WI38 (cell line): ENCODE measurements around the gene ZNF107.
A peak's percentile ranks its signal among the peaks of the same experiment; 100 is the strongest.

Experiments
- H3K4me3 ChIP-seq: 2 replicates; pipeline ENCODE4 v1.5.1; 2011; ENCODE audit warnings: low read depth, mild to moderate bottlenecking, control low read depth, low read length
- CTCF ChIP-seq: IDR thresholded peaks from 2 replicates; pipeline ENCODE4 v1.5.1; 2012; ENCODE audit warnings: low read depth, mild to moderate bottlenecking, control low read depth, low read length

Gene ZNF107

GRCh38 chr7:64666663-64667050 is 724 bp downstream of the ZNF107 start:
- H3K4me3 ChIP-seq, result peak overlapping the region; percentile 90
- TF ChIP-seq CTCF, result no peak

GRCh38 chr7:64667311-64667710 is 1.4 kb downstream of the ZNF107 start:
- no peak for TF ChIP-seq CTCF
- H3K4me3 ChIP-seq, result peak overlapping the region; percentile 90

GRCh38 chr7:64672414-64672813 is 6.5 kb downstream of the ZNF107 start:
- no peak overlapping the region for H3K4me3 ChIP-seq
- TF ChIP-seq CTCF, result no peak

GRCh38 chr7:64685091-64685490 is 19.2 kb downstream of the ZNF107 start:
- H3K4me3 ChIP-seq, result no peak overlapping the region
- no peak for TF ChIP-seq CTCF

- H3K4me3 ChIP-seq, result no peak overlapping the region
- TF ChIP-seq CTCF, result no peak
Measured at GRCh38 chr7:64685741-64686140, 19.8 kb downstream of the ZNF107 start.

GRCh38 chr7:64686493-64687184 is 20.7 kb downstream of the ZNF107 start:
- H3K4me3 ChIP-seq, result no peak overlapping the region
- TF ChIP-seq CTCF, result no peak

GRCh38 chr7:64687249-64687648 is 21.3 kb downstream of the ZNF107 start:
- no peak for TF ChIP-seq CTCF
- H3K4me3 ChIP-seq, result no peak overlapping the region
